CD4-positive, alpha-beta T cell (primary cell): ENCODE results near the gene CXorf66. TPM values are rescaled to one million over a fixed set of nuclear protein-coding genes. Genes with fewer than 3 reads are reported as not detected.

ENCODE experiments used
- ATAC-seq: fragments of 200-7000 bp; cut with Tn5 transposase; one replicate; pipeline ENCODE4 v1.10.0; 2022; ENCODE audit warnings: mild to moderate bottlenecking; ENCODE audit not compliant: poor library complexity
- CTCF ChIA-PET: fragments of 350-600 bp; sonication (Branson Sonifier 250); formaldehyde crosslinking; loops from one replicate; lab custom pipeline; 2021; ENCODE audit warnings: antibody characterized with exemption, inconsistent platforms; lab: Charles Lee
- POLR2A ChIA-PET: fragments of 350-600 bp; sonication (Branson Sonifier 250); formaldehyde crosslinking; loops from one replicate; lab custom pipeline; 2021; ENCODE audit warnings: antibody characterized with exemption, inconsistent platforms; lab: Charles Lee
- DNase-seq, 14 experiments: peaks; one replicate each; pipeline ENCODE4 v3.0.0-alpha.2; 2013 to 2020; ENCODE audit warnings: mixed read lengths in 2 of 14
- H3K27ac ChIP-seq, 2 donors: one replicate each; pipeline versions ENCODE4 v1.5.1 to v1.7.0; 2013; ENCODE audit warnings: low read length in 2 of 2, low read depth in 1 of 2, mild to moderate bottlenecking in 1 of 2
- H3K27me3 ChIP-seq, 2 experiments: 1 replicate in 1 of 2; 2 replicates in 1 of 2; pipeline versions ENCODE4 v1.6.1 to v1.7.0; 2013; ENCODE audit warnings: low read length in 2 of 2, control low read depth in 1 of 2, mild to moderate bottlenecking in 1 of 2, moderate library complexity in 1 of 2; ENCODE audit not compliant: insufficient read depth in 2 of 2, control insufficient read depth in 1 of 2
- H3K36me3 ChIP-seq: one replicate; pipeline ENCODE4 v1.6.1; 2013; ENCODE audit warnings: low read length, control low read depth; ENCODE audit not compliant: insufficient read depth
- H3K4me1 ChIP-seq: one replicate; pipeline ENCODE4 v1.6.1; 2013; ENCODE audit warnings: low read length, control low read depth; ENCODE audit not compliant: insufficient read depth
- H3K4me3 ChIP-seq: one replicate; pipeline ENCODE4 v1.5.1; 2013; ENCODE audit warnings: mild to moderate bottlenecking, low read length, moderate library complexity
- H3K9me3 ChIP-seq, 2 experiments: 1 replicate in 1 of 2; 2 replicates in 1 of 2; pipeline versions ENCODE4 v1.6.1 to v1.7.0; 2013; ENCODE audit warnings: low read length in 2 of 2, mild to moderate bottlenecking in 2 of 2, control low read depth in 1 of 2, moderate library complexity in 1 of 2; ENCODE audit not compliant: control insufficient read depth in 1 of 2, insufficient read depth in 1 of 2
- H3K27ac Mint-ChIP-seq: one replicate; pipeline ENCODE4 v1.8.0; 2020; ENCODE audit warnings: mixed read lengths
- H3K27me3 Mint-ChIP-seq: one replicate; pipeline ENCODE4 v1.8.0; 2021; ENCODE audit warnings: mixed read lengths
- H3K36me3 Mint-ChIP-seq: one replicate; pipeline ENCODE4 v1.8.0; 2021; ENCODE audit warnings: low read depth, mixed read lengths
- H3K4me1 Mint-ChIP-seq: one replicate; pipeline ENCODE4 v1.8.0; 2021; ENCODE audit warnings: low read depth, mixed read lengths
- H3K4me3 Mint-ChIP-seq: one replicate; pipeline ENCODE4 v1.8.0; 2020; ENCODE audit warnings: mild to moderate bottlenecking, mixed read lengths
- H3K9me3 Mint-ChIP-seq: one replicate; pipeline ENCODE4 v1.8.0; 2020; ENCODE audit warnings: mixed read lengths
- CTCF ChIP-seq: fragments of 200-600 bp; IDR thresholded peaks from one replicate; pipeline ENCODE4 v1.8.0; 2022; ENCODE audit warnings: antibody characterized with exemption, mild to moderate bottlenecking
- intact Hi-C, 2 experiments: fragments of 100-400 bp; cut with DNase I in 1 of 2; cut with micrococcal nuclease in 1 of 2; formaldehyde crosslinking; loops; one replicate each; pipeline versions ENCODE4 v1.15.1 to v1.9.0; 2023 to 2025; cut with DNase I, micrococcal nuclease
- total RNA-seq, 174 experiments: library from RNA in 2 of 174; stranded (reverse) in 2 of 174; gene quantifications; one replicate each; pipeline ENCODE4 v1.2.3 and lab custom pipeline; 2021 to 2026

Gene CXorf66
- total RNA-seq, 2 experiments from 2014 or later: not detected

- ChIA-PET CTCF (interaction anchor here (0.7 kb wide), 1 partner anchor 13 kb away, joined by 4 read pairs; no protein-coding TSS in a partner anchor), POLR2A (interaction anchor here (0.6 kb wide), 2 partner anchors 11 to 189 kb away, joined by 3 to 4 read pairs; no protein-coding TSS in a partner anchor)
- Mint-ChIP-seq H3K9me3 (no peaks in the 10 kb centered on the region), H3K36me3 (peaks cover 10% of the 10 kb centered on the region), H3K27ac (peak overlapping the region; percentile 80), H3K4me1 (peaks cover 51% of the 10 kb centered on the region), H3K4me3 (peak overlapping the region; percentile 89), H3K27me3 (no peaks in the 10 kb centered on the region)
- intact Hi-C loops: loop anchor here in 1 of 2 experiments (10.0 kb wide), 1 partner anchor 116 kb away; no protein-coding TSS in a partner anchor
- Histone ChIP-seq H3K27me3 (no peaks in the 10 kb centered on the region), H3K36me3 (no peaks in the 10 kb centered on the region), H3K27ac (no peak overlapping the region), H3K9me3 (no peaks in the 10 kb centered on the region), H3K4me1 (peaks cover 13% of the 10 kb centered on the region), H3K4me3 (peak overlapping the region; percentile 78)
- no peak for ATAC-seq
- TF ChIP-seq CTCF: no peak
- DNase-seq: no peak
Measured at GRCh38 chrX:139930401-139930800, 34.9 kb downstream of the CXorf66 start.

- POLR2A ChIA-PET: no interaction called here
Measured at GRCh38 chrX:139929876-139930275, 35.4 kb downstream of the CXorf66 start.

GRCh38 chrX:139924696-139925095 lies 40.6 kb downstream of the CXorf66 start:
- ATAC-seq (no peak), DNase-seq (no peak)
- no peaks in the 10 kb centered on the region for H3K36me3 ChIP-seq
- CTCF ChIA-PET: no interaction called here
- Mint-ChIP-seq H3K36me3 (peaks cover 12% of the 10 kb centered on the region), H3K4me1 (peaks cover 67% of the 10 kb centered on the region), H3K27me3 (no peaks in the 10 kb centered on the region), H3K9me3 (no peaks in the 10 kb centered on the region), H3K4me3 (no peak overlapping the region), H3K27ac (no peak overlapping the region)
- H3K9me3 ChIP-seq: no peaks in the 10 kb centered on the region
- no peak overlapping the region for H3K27ac ChIP-seq
- no peak for TF ChIP-seq CTCF
- intact Hi-C loops: no loop called here
- peaks cover 5% of the 10 kb centered on the region for H3K4me1 ChIP-seq
- POLR2A ChIA-PET: no interaction called here
- no peaks in the 10 kb centered on the region for H3K27me3 ChIP-seq
- no peak overlapping the region for H3K4me3 ChIP-seq

More at GRCh38 chrX:139929876-139930275, 35.4 kb downstream of the CXorf66 start:
- no peak overlapping the region for H3K4me3 ChIP-seq
- peaks cover 57% of the 10 kb centered on the region for H3K4me1 Mint-ChIP-seq
- DNase-seq (no peak), ATAC-seq (no peak)
- no peaks in the 10 kb centered on the region for H3K27me3 Mint-ChIP-seq
- H3K27me3 ChIP-seq: no peaks in the 10 kb centered on the region
- H3K9me3 Mint-ChIP-seq: no peaks in the 10 kb centered on the region
- no peak overlapping the region for H3K27ac ChIP-seq
- intact Hi-C loops: loop anchor here in 1 of 2 experiments (10.0 kb wide), 1 partner anchor 115 kb away; no protein-coding TSS in a partner anchor
- no peaks in the 10 kb centered on the region for H3K9me3 ChIP-seq
- CTCF ChIA-PET: no interaction called here
- peaks cover 13% of the 10 kb centered on the region for H3K4me1 ChIP-seq
- H3K36me3 Mint-ChIP-seq: peaks cover 10% of the 10 kb centered on the region
- no peak for TF ChIP-seq CTCF
- H3K4me3 Mint-ChIP-seq: peak overlapping the region; percentile 89
- no peak overlapping the region for H3K27ac Mint-ChIP-seq
- H3K36me3 ChIP-seq: no peaks in the 10 kb centered on the region
